ENCODE data around the gene CDK11B.
"Not testable (repeated sequence)": the region's sequence is repeated elsewhere in the genome, so short reads cannot be mapped to it uniquely, and the experiment has no call there.

CDK11B gene

GRCh38 chr1:1658583-1659549 lies at the start of gene CDK11B:
TSS of gene CDK11B (minus strand) at chr1:1659004. CDS start at chr1:1657485, 1,519 bp downstream.
- DNase-seq (ENCODE audit: low read depth in 3 of 3): peak; percentile 99

GRCh38 chr1:1707897-1708296 lies 49.1 kb upstream of the CDK11B start:
- DNase-seq (ENCODE audit: low read depth in 3 of 3): not testable (repeated sequence)

- DNase-seq (ENCODE audit: low read depth in 3 of 3): not testable (repeated sequence)
These were observed 48.4 kb upstream of the CDK11B start for GRCh38 chr1:1707241-1707640.

GRCh38 chr1:1705623-1706022 lies 46.8 kb upstream of the CDK11B start:
- DNase-seq (ENCODE audit: low read depth in 3 of 3): not testable (repeated sequence)

- DNase-seq (ENCODE audit: low read depth in 3 of 3): not testable (repeated sequence)
These were observed 45.6 kb upstream of the CDK11B start for GRCh38 chr1:1704284-1704957.

GRCh38 chr1:1703796-1704195 lies 45.0 kb upstream of the CDK11B start:
- DNase-seq (ENCODE audit: low read depth in 3 of 3): no peak

GRCh38 chr1:1702506-1702905 lies 43.7 kb upstream of the CDK11B start:
- not testable (repeated sequence) for DNase-seq (ENCODE audit: low read depth in 3 of 3)

- DNase-seq (ENCODE audit: low read depth in 3 of 3): not testable (repeated sequence)
These were observed 41.8 kb upstream of the CDK11B start for GRCh38 chr1:1700557-1700956.

- DNase-seq (ENCODE audit: low read depth in 3 of 3): not testable (repeated sequence)
These were observed 41.3 kb upstream of the CDK11B start for GRCh38 chr1:1700067-1700466.

- DNase-seq (ENCODE audit: low read depth in 3 of 3): not testable (repeated sequence)
These were observed 40.3 kb upstream of the CDK11B start for GRCh38 chr1:1699061-1699460.

- DNase-seq (ENCODE audit: low read depth in 3 of 3): not testable (repeated sequence)
These were observed 38.8 kb upstream of the CDK11B start for GRCh38 chr1:1697358-1698183.

- not testable (repeated sequence) for DNase-seq (ENCODE audit: low read depth in 3 of 3)
These were observed 37.9 kb upstream of the CDK11B start for GRCh38 chr1:1696431-1697357.

- peak; percentile 52 to 90 (median 89) for DNase-seq (ENCODE audit: low read depth in 3 of 3)
These were observed 34.2 kb upstream of the CDK11B start, which contains the start of gene SLC35E2B for GRCh38 chr1:1692714-1693647. TSS of gene SLC35E2B (minus strand) at chr1:1692795. CDS start at chr1:1676699, 16,096 bp downstream.

GRCh38 chr1:1692324-1692713 lies 33.5 kb upstream of the CDK11B start:
- peak in 2 of 3 experiments; percentile 49 to 77 for DNase-seq (ENCODE audit: low read depth in 3 of 3)

GRCh38 chr1:1691443-1691842 lies 32.6 kb upstream of the CDK11B start:
- not testable (repeated sequence) for DNase-seq (ENCODE audit: low read depth in 3 of 3)

- DNase-seq (ENCODE audit: low read depth in 3 of 3): not testable (repeated sequence)
These were observed 30.7 kb upstream of the CDK11B start for GRCh38 chr1:1689526-1689925.

GRCh38 chr1:1687846-1688245 lies 29.0 kb upstream of the CDK11B start:
- no peak for DNase-seq (ENCODE audit: low read depth in 3 of 3)

- no peak for DNase-seq (ENCODE audit: low read depth in 3 of 3)
These were observed 25.4 kb upstream of the CDK11B start for GRCh38 chr1:1684031-1684681.

Data from stimulated activated CD4-positive, alpha-beta T cell treated with anti-CD3 and anti-CD28 coated beads, TNF-alpha, amount 100 ng/mL, for 24 hours (primary cell).